ENCODE measurements around the gene DNMT3L.

- no peak for TF ChIP-seq CTCF (IDR thresholded peaks at IDR 0.05; ENCODE audit: insufficient read depth, low read length, poor library complexity, severe bottlenecking)
- TF ChIP-seq EZH2phosphoT487 (conservative IDR thresholded peaks at IDR 0.05; ENCODE audit: low read length) = no peak
Observed at GRCh38 chr21:44273046-44273445, 11.3 kb upstream of the DNMT3L start.

All from SU-DHL-6 (cell line).